GM23248 (cell line): ENCODE results near the gene IFT122.

Experiments
- EZH2 ChIP-seq: fragments of 200-600 bp; sonication (generic); IDR thresholded peaks from 2 replicates; pipeline ENCODE4 v1.6.1; 2018; ENCODE audit warnings: antibody characterized with exemption, mild to moderate bottlenecking; ENCODE audit not compliant: insufficient read depth, poor library complexity, severe bottlenecking
- EZH2phosphoT487 ChIP-seq: fragments of 200-600 bp; sonication (generic); IDR thresholded peaks from 2 replicates; pipeline ENCODE4 v1.6.1; 2018; ENCODE audit warnings: antibody characterized with exemption, moderate library complexity, mild to moderate bottlenecking, low read depth; ENCODE audit not compliant: insufficient read depth

DNA sequence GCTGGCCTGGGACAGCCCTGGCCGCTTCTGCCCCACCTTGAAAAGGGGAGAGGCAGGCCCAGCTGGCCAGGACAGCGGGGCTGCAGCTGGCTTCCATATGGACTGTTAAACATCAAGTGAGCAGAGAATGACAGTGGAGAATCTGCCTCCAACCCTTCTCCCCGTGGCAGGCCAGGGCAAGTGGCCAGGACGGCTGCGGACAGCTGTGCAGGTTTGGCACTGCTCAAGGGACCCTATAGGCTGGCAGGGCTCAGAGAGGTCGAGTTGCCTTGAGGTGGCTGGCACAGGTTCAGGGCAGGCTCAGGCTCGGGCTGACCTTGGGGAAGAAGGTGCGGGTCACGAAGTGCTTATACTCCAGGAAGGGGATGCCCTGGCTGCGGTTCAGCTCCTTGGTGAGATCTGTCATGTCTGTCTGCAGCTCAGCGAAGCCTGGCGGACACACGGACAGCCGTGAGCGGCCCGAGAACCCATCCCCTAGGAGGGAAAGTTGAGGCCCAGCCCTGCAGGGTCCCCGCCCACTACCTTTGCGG lies 127.2 kb downstream of the IFT122 start:
- TF ChIP-seq EZH2phosphoT487, result no peak
- TF ChIP-seq EZH2, result no peak
